Measurements from ENCODE around the gene AKAP12.
"Not testable (repeated sequence)": the region's sequence is repeated elsewhere in the genome, so short reads cannot be mapped to it uniquely, and the experiment has no call there.

The AKAP12 gene

DNA sequence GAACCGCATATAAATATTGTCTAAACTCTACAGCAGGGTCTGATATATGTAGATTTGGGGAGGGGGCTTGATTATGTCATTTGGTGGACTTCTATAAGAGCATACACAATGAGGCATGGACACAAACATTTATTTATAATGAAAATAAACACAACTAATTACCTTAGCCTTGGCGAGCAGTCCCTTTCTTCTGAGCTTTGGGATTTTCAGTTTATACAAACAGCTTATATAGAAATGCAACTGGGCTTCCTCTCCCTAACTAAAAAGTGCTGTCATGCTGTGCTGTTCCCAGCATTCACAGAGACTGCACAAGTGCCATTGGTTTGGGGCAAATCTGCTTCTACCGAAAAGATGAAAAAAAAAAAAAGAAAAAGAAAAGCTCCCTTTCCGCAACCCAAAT is 69.9 kb downstream of the AKAP12 start:
- TF ChIP-seq, protein P1, sequence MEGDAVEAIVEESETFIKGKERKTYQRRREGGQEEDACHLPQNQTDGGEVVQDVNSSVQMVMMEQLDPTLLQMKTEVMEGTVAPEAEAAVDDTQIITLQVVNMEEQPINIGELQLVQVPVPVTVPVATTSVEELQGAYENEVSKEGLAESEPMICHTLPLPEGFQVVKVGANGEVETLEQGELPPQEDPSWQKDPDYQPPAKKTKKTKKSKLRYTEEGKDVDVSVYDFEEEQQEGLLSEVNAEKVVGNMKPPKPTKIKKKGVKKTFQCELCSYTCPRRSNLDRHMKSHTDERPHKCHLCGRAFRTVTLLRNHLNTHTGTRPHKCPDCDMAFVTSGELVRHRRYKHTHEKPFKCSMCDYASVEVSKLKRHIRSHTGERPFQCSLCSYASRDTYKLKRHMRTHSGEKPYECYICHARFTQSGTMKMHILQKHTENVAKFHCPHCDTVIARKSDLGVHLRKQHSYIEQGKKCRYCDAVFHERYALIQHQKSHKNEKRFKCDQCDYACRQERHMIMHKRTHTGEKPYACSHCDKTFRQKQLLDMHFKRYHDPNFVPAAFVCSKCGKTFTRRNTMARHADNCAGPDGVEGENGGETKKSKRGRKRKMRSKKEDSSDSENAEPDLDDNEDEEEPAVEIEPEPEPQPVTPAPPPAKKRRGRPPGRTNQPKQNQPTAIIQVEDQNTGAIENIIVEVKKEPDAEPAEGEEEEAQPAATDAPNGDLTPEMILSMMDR (IDR thresholded peaks at IDR 0.05; ENCODE audit: insufficient read depth, missing control alignments) = no peak
- no peak for DNase-seq (ENCODE audit: insufficient read length, low spot score)
- FAIRE-seq = no peak

DNA sequence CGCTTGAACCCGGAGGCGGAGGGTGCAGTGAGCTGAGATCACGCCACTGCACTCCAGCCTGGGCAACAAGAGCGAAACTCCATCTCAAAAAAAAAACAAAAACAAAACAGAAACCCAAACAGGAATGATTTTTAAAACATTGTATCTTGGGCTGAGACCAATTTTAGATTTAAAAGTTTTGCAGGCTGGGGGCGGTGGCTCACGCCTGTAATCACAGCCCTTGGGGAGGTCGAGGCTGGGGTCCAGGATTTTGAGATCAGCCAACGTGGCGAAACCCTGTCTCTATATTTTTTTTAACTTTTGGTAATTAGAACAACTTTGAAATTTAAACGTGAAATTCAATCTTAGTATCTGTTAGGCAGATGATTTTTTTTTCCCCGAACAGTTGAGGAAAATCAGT is 70.5 kb downstream of the AKAP12 start:
- TF ChIP-seq, protein P1 (IDR thresholded peaks at IDR 0.05; ENCODE audit: insufficient read depth, missing control alignments) = no peak
- FAIRE-seq = no peak
- DNase-seq (ENCODE audit: insufficient read length, low spot score) = no peak

DNA sequence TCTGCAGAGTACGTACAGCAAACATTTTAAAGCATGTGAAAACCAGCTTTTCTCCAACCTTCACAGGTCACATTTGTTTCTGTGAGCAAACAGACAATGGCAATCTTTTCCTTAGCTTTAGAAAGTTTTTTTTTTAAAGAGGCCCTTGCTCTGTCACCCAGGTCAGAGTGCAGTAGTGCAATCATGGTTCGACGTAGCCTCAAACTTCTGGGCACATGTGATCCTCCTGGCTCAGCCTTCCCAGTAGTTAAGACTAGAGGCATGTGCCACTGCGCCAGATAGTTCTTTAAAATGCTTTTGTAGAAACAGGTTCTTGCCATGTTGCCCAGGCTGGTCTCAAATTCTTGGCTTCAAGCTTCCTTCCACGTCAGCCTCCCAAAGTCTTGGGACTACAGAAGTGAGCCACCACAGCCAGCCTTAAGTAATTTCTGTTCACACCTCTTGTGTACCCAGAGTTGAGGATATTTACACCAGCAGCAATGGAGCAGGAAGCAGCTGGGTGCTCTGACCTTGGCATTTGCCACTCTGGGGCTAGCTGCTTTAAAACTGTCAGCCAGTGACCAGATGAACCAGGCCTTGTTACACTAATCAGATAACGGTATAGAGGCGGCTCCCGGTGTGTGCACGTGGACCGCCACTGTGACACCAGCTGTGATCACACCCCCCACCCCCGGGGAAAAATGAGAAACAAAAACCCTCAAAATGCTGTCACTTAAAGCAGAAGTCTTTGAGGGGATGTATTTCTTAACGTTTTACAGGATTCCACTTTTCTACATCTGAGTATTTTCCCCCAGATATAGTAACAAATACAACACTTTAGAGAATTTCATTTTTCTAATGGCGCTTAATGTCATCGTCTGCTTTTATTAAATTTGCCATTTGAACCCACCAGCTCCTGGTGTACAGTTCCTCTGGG is 71.3 kb downstream of the AKAP12 start:
- no peak for FAIRE-seq
- TF ChIP-seq, protein P1 (IDR thresholded peaks at IDR 0.05; ENCODE audit: insufficient read depth, missing control alignments) = no peak
- DNase-seq (ENCODE audit: insufficient read length, low spot score) = peak; percentile 29

DNA sequence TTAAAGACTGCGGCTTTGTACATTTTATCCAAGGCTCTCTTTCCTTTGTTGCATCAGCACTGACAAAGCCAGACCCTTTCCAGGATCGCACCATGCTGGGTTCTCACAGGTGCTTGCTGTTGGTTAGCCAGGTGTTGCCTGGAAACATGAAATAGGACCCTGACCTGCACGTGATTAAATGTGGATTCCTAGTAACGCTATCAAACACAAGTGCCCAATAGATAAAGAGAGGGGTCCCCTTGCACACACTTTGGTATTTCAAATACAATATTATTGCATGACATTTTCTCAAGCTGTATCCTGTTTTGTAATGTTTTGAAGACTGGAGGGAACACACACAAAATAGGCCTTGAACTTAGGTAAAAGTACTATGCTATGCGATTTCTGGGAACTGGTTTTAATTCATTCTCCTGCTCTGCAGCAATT is 73.3 kb downstream of the AKAP12 start:
- FAIRE-seq = no peak
- TF ChIP-seq, protein P1 (IDR thresholded peaks at IDR 0.05; ENCODE audit: insufficient read depth, missing control alignments) = no peak
- DNase-seq (ENCODE audit: insufficient read length, low spot score) = no peak

DNA sequence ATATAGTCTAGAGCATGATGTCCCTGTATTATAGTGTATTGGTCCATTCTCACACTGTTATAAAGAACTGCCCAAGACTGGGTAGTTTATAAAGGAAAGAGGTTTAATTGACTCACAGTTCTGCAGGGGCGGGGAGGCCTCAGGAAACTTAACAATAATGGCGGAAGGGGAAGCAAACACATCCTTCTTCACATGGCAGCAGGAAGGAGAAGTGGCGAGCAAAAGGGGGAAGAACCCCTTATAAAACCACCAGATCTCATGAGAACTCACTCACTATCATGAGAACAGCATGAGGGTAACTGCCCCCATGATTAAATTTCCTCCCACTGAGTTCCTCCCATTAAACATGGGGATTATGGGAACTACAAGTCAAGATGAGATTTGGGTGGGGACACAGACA is 75.9 kb downstream of the AKAP12 start:
- FAIRE-seq; DNase-seq (ENCODE audit: insufficient read length, low spot score): not testable (repeated sequence)

DNA sequence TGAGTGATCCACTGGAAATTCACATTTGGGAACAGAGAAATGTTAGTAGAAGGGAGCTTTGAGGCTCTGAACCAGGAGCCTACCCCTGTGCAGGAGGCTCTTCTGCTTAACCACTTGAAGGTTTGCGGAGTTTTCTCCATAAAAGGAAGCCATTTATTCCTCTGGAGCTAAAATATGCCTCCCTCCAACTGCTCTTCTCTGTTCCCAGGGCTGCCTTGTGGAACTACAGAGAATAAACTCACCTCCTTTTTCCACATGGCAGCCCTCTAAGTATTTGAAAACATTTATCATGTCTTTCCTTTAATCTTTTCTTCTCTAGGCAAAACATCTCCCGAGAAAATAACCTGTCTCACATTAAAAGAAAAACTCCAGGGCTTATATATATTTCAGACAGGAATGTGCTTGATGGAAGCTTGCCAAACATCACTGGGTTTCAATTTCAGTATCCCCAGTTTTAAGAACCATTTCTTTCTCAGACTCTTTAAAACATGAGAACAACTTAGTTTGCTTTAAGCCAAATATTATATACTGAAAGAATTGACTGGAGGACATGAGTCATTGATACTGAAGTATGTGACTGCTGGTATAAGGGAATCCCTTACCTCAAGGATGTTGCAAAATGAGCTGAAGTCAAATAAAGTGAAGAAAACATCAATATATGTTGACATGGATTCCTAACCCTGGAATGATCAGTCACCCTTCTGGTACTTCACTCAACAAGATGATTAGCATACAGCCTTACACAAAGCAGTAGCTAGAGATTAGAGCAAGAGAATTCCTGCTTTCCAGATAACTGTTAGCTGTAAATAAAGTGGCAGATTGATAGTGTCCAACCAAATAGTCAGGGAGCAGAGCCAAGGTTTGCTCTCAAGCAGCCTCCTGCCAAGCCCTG is 77.6 kb downstream of the AKAP12 start:
- TF ChIP-seq, protein P1 (IDR thresholded peaks at IDR 0.05; ENCODE audit: insufficient read depth, missing control alignments) = no peak
- FAIRE-seq (no peak), DNase-seq (ENCODE audit: insufficient read length, low spot score) (no peak)

DNA sequence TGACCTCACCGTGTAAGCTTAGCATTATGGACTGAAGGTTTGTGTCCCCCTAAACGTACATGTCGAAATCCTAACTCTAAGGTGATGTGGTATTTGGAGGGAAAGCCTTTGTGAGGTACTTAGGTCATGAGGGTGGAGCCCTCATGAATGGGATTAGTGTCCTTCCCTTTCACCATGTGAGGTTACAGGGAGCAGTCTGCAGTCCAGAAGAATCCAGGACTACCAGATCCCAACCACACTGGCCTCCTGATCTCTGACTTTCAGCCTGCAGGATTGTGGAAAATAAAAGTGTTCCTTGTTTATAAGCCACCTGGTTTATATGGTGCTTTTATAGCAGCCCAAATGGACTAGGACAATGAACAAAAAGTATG is 78.2 kb downstream of the AKAP12 start:
- TF ChIP-seq, protein P1 (IDR thresholded peaks at IDR 0.05; ENCODE audit: insufficient read depth, missing control alignments) = no peak
- no peak for FAIRE-seq
- no peak for DNase-seq (ENCODE audit: insufficient read length, low spot score)

Data from D721Med (cell line).